GM21619 (cell line): ENCODE measurements around the gene MXD4.
"Not testable (repeated sequence)": the region's sequence is repeated elsewhere in the genome, so short reads cannot be mapped to it uniquely, and the experiment has no call there.

Experiments
- ATAC-seq: cut with Tn5 transposase; IDR thresholded peaks from one replicate; pipeline ENCODE4 v1.9.1; 2021; ENCODE audit not compliant: unreplicated experiment

The MXD4 gene

DNA sequence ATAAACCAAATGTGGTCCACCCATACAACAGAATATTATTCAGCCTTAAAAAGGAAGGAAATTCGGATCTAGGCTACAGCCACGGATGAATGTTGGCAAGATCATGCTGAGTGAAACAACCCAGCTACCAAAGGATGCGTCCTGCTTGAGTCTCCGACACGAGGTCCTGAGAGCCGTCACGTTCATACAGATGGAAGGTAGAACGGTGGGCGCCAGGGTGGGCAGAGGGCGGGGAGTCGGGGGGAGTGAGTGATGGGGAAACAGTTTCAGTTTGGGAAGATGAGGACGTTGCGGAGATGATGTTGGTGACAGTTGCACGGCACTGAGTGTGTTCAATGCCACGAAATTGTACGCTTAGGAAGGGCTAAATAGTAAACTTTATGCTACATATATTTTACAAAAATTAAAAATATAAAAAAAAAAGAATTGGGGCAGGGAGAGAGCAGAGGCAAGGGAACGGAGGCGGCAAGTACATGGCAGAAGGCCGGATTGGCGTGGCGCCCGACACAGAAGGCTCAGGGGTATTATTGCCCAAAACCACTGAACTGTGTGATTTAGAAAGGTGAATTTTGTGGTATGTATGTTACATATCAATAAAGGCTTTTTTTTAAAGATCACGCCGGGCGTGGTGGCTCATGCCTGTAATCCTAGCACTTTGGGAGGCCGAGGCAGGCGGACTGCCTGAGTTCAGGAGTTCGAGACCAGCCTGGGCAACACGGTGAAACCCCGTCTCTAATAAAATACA, 14.8 kb upstream of the MXD4 start:
- no peak for ATAC-seq

DNA sequence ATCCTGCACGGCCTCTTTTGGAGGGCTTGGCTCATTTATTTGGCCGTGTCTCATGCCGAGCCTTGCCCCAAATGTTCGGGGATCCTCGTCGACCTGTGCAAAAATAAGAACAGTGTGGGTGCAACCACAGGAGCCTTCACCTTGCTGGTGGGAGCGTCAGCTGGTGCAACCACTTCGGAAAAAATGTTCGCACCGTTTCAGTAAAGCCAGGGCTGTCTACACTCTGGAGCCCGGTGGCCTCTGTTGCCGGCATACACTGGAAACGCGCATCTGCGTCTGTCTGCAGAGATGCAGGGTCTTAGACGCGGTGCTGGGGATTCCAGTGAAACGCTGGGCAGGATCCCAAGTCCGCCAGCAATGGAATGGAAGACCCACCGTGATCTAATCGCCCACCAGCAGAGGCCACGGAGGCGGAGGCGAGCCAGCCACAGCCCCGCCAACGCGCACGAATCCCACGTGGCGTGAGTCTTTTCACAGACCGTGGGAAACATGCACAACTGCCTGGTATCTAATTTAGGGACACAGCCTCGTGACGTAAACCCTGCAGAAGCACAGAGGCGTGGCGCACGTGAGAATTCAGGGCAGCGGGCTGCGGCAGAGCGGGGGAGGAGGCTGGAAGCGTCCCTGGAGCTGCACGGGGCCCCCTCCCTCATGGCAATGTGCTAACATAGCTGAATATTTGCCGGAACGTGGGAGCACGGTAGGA, 13.8 kb upstream of the MXD4 start:
- no peak for ATAC-seq

DNA sequence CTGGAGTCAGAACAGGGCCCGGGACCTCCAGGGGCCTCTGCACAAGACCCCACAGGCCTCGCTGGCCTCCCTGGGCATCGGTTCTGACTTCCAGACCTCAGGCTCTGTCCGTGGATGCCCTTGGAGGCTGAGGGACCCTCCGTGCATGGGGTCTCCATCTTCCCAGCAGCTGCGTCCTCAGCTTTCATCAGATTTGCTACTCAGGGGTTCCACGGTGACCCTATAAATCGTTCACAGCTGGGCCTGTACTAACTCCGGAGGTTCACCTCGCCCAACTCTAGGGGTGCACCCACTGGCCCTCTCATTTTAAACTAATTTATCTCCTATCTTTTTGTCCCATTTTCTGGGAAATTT, 13.1 kb upstream of the MXD4 start:
- not testable (repeated sequence) for ATAC-seq

DNA sequence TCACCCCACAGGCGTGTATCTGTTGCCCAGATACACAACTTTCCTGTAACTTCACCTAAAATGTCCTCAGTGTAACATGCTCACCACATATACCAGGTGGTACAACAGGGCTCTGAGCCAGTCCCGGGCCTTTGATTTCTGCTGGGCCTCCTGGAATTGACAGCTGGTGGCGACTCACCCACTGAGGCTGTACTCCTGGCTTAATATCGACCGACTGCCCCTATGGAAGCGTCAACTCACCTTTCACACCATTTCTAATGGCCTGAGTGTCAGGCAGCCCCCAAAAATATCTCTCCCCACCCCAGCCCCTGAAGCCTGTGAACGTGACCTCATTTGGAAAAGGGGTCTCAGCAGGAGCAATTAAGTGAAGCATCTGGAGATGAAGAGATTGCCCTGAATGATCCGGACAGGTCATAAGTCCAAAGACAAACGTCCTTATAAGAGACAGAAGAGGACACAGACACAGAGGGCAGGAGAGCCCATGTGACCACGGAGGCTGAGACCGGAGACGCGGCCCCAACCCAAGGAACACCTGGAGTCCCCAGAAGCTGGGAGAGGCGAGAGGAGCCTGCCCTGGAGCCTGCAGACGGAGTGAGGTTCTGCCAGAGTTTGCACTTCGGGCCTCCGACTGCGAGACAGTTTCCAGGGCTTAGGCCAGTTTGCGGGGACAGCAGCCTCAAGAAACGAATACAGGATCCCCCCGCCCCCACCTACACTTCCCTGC, 12.6 kb upstream of the MXD4 start:
- no peak for ATAC-seq

DNA sequence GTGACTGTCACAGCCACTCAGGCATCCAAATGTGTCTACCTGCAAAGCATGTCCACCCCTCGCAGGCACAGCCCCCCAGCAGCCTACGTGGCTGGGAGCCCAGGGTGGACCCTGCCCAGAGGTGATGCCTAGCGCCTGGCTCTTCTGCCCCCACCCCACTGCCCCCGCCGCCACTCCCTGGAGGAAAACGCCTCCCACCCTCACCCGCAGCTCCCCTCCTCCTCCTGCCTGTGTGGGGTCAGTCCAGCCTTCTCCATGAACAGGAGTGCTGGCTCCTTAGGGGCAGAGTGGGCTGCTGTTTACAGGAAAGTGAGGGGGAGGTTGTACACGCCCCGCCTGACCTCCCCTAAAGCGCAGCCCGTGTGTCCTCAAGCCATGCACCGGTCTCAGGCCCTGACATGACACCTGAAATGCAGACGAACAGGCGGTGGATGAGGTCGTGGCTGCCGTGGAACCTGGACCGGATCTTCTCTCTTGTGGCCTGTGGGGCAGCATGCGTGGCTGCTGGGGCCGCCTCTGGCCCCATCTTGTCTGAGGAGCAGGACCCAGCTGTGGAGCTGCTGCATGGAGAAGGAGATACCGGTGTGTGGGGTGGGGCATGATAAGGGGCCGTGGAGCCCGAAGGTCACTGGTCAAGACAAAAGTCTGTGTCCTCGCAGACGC, 11.9 kb upstream of the MXD4 start:
- no peak for ATAC-seq

DNA sequence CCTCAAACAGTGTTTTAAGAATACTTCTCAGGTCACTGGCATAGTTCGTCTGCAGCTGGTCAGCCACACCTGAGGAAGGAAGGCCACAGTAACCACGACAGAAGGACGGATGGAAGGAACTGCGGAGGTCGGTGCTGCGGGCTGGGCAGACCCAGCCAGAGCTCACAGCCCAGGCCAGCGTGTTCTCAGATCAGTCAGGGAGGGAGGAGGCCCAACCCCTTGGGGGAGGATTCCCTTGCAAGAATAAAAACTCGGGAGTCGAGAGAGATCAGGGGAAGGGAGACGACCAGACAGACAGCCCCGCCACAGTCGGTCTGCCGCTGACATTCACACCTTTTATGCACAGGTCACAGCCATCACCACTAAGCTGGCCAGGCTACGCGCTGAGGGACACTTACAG, 11.3 kb upstream of the MXD4 start:
- ATAC-seq = no peak

DNA sequence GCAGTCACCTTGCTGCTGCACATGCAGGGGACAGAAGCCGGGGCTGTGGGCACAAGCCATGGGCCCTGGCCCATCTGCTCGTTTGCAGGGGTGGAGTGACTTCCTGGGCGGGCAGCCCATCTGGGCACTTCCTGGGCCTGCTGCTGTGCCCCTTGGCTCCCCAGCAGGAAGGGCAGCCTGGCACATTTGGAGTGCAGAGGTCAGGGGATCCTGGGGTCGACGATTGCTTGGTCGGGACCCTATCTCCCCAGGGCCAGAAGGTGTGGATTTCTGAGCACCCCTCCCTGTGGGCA, 10.9 kb upstream of the MXD4 start:
- ATAC-seq = no peak

DNA sequence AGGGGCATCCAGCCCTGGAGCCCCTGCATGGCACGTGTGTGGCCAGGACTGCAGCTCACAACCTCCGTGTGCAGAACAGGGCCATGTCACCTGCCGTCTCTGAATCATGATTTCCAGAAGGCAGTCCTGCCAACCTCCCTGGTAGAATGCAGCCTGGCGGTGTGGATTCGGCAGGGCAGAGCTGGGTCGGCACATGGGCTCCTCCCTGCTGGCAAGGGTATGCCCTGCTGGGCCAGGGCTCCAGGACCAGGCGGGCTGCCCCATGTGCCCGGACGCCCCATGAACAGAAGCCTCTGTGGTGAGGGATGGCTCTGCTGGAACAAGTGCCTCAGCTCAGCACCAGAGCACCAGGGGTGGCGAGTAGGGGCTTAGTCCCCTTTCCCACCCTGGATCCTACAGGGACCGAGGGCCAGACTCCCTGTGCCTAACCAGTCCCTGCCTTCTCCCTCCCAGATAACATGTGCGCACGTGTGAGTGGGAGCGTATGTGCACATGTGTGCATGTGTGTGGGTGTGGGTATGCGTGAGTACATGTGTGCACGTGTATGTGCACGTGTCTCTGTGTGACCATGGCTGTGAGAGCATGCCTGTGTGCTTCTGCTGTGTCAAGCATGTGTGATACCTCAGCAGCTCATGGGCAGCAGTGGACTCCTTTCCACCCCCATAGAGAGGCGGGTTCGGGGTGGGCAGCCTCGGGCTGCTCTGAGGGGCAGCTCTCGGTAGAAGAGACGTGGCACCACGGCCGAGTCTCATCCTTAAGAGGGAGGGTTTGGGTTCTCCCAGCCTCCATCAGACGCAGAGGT, 10.3 kb upstream of the MXD4 start:
- no peak for ATAC-seq

DNA sequence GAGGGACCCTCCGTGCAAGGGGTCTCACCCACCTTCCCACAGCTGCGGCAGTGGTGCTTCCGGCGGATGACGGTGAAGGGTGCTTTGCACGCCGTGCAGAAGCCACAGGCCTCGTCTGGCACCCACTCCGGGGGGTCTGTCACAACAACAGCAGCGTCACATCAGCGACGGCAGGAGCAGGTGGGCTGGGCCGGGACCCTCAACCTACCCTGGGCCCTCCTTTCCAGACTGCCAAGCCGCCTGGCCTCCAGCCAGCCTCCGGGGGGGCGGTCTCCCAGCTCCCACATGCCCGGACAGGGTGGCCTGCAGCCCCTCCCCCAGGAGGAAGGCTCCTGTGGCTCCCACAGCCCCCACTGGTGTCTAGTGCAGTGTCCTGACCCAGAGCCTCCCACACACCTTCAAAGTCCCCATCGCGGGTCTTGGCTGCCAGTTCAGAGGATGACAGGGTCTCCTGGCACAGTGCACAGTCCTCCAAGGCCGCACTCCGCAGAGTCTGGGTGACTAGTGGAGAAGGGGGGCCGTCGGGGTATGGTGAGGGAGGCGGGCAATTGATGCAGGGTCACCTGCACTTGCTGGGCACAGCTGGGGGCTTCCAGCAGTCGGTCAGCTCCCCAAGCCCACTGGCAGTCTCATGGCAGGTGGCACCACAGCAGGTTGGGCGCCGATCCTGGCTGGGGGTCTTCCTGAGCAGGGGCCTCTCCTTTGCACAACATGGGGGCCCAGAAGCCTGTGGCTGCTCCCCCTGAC, 9.5 kb upstream of the MXD4 start:
- ATAC-seq = no peak

DNA sequence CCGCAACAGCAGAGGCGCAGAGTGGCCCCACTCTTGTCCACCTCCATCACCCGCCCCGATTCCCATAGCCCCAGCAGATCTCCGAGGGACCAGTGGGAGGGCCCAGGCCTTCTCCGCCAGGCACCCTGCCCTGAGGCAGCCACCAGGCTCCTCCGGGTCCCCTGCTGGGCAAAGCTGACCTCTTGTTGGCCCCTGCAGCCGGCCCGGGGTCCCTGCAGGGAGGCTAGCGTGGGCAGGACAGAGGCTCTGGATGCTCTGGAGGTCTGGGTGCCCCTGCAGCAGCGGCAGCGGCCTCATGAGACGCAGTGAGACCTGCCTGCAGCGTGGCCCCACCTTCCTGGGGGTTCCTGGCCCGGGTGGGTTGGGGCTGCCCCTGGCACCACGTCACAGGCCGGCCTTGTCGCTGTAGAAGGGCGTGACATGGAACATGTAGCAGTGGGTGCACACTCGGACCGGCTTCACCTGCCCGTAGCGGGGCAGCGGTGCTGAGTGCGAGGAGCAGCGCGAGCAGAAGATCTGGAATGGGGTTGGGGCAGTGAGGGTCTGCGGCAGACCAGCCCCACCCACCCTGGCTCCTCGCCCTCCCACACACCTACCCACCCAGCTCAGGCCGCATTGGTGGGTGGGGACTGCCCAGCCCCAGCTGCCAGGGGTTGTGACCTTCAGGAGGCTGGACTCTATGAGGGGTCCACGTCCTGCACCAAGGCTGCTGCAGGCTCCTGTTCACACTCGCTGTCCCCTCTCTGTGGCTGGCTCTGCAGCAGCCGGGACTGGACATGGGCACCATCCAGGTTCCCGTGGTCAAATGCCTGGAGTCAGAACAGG, 8.6 kb upstream of the MXD4 start:
- no peak for ATAC-seq

DNA sequence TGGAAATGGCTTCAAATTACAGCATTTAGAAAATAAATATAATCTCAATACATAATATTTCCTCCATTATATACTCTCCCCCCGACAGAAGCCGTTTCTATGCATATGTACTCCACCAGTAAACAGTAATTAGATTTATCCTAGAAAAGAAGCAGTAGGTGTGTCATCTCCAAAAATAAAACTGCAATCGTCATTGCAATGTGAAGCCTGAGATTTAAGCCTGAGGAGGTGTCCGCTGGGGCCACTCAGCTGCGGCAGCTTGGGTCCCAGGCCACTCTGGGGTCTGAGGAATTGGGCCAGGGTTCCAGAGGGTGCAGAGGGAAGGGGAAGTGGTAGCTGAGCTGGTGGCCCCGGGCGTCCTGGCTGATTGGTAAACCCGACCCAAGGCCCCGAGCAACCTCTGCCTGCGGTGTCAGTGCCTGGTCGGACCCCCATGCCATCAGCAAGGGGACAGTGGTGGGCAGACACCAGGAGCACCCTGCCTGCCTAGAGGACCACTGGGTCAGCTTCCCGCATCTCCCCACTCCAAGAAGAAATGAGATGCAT, 7.8 kb upstream of the MXD4 start:
- no peak for ATAC-seq

DNA sequence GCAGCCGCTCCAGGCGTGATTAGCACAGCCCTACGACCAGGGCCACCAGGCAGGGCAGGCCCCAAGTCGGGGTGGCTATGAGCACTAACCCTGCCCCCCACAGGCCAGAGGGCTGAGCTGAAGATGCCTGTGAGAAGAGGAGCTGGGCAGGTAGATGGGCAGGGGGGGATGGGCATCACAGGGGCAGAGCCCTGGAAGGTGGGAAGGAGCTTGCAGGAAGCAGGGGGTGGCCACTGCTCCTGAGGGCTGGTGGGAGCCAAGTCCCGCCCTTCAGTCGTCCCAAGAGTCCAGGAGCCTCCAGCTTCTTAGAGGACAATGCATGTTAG, 7.3 kb upstream of the MXD4 start:
- ATAC-seq = no peak

DNA sequence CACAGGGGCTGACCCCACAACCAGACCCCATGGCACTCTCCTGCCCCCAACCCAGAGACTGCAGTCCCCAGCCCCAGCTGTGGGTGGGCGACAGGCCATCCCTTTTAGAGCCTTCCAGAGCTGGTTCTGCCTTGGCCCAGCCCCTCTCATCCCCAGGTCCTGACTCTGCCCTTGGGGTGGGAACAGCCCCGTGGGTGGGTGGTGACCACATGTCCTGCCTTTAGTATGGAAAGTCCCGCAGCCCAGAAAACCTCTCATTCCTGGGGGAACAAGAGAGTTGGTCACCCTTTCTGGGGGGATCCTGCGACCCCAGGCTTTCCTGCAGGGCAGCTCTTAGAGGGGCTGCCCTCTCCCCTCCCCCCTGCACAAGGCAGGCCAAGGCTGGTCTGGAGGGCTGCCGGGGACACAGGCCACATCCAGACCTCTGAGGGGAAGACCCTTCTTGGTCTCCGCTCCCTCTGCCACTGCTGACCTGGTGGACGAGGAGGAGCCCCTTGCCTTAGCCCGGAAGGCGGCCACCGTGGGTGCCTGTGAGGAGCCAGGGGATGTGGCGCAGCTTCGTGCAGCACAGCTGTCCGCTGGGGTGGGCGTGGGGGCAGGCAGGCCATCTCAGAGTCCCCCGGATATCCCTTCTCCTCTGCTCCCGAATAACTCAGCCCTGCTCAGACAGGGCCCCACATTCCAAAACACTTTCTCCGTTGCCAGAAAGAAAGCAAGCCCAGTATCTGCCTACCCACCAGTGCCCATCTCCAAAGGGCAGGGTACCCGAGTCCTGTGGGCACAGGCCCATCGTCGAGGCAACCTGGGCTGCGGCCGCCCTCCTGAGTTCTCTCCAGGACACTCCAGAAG, 6.7 kb upstream of the MXD4 start:
- no peak for ATAC-seq

DNA sequence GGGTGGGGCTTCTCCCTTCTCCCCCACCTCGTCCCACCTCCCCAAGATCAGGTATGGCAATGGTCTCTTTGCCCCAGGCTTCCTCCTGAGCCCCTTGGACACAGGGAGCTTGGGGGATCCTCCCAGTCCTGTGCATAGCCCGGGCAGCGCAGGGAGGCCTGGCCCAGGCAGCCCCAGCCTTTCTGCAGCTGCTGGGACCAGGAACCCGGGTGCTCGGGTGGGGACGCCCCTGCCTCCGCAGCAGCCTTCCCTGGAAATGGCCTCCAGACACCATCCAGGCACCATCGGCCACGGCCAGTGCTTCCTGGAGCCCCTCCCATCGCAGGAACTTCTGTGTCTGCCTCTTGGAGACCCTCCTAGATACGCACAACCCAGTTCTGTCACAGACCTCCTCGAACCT, 5.9 kb upstream of the MXD4 start:
- no peak for ATAC-seq

DNA sequence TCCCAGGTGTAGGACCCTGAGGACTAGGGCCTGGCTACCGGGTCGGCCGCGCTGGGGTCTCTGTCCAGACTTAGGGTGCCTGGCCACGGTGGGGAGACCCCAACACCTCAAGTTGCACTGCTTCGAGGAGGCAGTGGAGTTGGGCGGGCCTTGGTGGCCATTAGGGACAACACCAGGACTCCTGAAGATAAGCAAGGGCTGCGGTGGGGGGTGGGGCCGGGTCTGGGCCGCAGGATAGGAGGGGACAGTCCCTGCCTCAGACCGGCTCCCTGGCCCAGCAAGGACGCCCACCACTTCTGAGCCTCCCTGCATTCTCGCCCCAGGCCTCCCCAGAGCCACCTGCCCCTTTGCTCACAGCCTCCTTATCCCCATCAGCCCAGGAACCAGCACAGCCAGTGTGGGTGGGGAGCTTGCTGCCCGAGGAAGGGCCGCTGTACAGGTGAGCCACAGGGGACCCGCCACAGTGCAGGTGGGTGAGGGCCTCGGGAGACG, 5.5 kb upstream of the MXD4 start:
- no peak for ATAC-seq

DNA sequence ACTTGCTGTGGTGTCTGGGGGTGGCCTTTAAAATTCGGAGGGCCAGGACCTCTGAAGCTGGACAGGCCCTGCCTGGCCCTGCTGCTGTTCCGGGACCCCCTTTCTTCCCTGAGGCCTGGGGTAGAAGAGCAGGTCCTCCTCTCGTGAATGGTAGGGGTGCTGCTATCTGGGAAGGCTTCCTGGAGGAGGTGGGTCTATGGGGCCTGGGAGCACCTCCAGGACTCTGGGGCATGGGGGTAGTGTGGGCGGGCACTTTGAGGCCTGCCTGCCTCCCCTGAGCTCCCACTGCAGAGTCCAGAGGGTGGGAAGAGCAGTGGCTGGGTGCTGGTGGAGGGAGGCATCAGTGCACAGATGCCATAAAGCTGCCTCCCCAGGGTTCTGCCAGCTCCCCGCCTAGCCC, 4.9 kb upstream of the MXD4 start:
- no peak for ATAC-seq

DNA sequence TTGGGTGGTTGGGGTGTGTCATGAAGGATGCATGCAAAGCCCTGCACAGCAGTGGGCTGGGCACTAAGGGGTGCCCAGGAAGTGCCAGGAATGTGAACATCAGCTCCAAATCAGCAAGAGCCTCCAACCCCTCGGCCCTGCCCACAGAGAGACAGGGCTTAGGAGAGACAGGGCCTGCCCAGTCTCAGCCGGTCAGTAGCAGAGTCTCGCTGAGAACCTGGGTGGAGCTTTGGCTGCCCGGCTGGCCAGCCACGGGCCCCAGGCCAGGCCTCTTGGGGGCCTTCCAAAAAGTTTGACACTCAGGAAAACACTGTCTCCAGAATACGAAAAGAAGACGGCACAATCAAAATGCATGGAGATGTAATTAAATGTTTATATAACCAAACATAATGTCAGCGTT, 4.3 kb upstream of the MXD4 start:
- ATAC-seq = no peak
